ENCODE data around the gene EMX1. TPM values are rescaled to one million over a fixed set of nuclear protein-coding genes. Genes with fewer than 3 reads are reported as not detected.

EMX1 gene
- total RNA-seq, 1 donor, result not detected

DNA sequence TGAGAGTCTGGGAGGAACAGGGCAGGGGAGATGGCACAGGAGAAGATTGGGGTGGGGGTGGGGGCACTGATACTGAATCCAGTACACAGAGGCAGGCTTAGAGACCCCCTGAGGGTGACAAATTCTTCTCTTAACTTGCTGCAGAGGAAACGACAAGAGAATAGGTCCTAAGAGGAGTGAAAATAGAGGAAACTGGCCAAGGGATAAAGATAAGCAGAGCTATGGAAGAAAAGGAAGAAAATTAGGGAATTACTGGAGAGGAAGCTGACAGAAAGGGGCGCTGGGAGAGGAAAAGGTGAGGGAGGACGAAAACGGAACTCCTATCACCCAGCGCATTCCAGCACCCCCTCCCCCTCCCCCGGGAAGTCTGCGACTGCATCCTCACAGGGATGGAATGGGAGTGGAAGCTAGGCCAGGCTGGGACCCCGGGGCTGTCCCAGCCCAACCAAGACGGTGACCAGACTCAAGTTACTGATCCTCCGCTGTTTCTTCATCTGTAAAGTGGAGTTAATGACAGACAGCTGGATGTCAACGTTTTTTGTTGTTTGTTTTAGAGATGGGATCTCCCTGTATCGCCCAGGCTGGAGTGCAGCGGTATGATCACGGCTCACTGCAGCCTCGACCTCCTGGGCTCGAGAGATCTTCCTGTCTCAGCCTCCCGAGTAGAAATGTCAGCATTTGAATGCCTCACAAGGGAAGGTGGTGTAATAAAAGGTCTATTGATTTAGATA lies 2.6 kb upstream of the EMX1 start:
- no peak overlapping the region for H3K4me3 ChIP-seq (ENCODE audit: low read depth, low read length)
- no peak for TF ChIP-seq CTCF (IDR thresholded peaks at IDR 0.05; ENCODE audit: insufficient read depth, low read depth, low read length)
- DNase-seq (ENCODE audit: low read depth), result no peak

DNA sequence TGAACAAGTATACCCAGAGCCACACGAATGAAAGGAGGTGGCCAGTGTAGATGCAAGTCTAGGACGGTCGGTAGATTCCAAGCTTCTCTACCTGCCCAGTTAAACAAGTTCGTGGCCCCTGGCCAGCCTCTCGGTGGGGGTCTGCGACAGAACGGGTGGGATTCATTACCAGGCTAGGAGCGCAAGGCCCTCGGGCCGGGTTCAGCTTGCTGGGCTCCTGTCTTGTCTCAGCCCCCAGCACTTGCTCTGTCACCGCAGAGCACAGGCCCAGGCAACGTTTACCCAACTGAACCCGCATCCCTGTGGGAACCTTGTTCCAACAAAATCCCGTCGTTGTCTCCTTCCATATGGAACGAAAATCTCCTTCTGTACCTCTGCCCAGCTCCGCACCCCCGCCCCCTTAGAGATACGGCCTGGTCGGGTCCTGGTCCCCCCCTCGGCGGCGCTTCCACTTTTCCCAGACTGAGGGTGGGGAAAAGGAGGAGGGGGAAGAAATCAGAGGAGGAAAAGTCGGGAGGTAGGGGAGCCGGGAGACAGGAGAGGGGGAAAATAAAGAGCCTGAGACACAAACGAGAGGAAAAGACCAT lies 1.9 kb upstream of the EMX1 start:
- no peak overlapping the region for H3K4me3 ChIP-seq (ENCODE audit: low read depth, low read length)
- no peak for TF ChIP-seq CTCF (IDR thresholded peaks at IDR 0.05; ENCODE audit: insufficient read depth, low read depth, low read length)
- DNase-seq (ENCODE audit: low read depth), result no peak

- DNase-seq (ENCODE audit: low read depth), result peak; percentile 16
- no peak overlapping the region for H3K4me3 ChIP-seq (ENCODE audit: low read depth, low read length)
- no peak for TF ChIP-seq CTCF (IDR thresholded peaks at IDR 0.05; ENCODE audit: insufficient read depth, low read depth, low read length)
These were observed 1.2 kb upstream of the EMX1 start for GRCh38 chr2:72915907-72916742.

- DNase-seq (ENCODE audit: low read depth), result no peak
- no peak for TF ChIP-seq CTCF (IDR thresholded peaks at IDR 0.05; ENCODE audit: insufficient read depth, low read depth, low read length)
- H3K4me3 ChIP-seq (ENCODE audit: low read depth, low read length), result no peak overlapping the region
These were observed 579 bp upstream of the EMX1 start for GRCh38 chr2:72916743-72917137.

DNA sequence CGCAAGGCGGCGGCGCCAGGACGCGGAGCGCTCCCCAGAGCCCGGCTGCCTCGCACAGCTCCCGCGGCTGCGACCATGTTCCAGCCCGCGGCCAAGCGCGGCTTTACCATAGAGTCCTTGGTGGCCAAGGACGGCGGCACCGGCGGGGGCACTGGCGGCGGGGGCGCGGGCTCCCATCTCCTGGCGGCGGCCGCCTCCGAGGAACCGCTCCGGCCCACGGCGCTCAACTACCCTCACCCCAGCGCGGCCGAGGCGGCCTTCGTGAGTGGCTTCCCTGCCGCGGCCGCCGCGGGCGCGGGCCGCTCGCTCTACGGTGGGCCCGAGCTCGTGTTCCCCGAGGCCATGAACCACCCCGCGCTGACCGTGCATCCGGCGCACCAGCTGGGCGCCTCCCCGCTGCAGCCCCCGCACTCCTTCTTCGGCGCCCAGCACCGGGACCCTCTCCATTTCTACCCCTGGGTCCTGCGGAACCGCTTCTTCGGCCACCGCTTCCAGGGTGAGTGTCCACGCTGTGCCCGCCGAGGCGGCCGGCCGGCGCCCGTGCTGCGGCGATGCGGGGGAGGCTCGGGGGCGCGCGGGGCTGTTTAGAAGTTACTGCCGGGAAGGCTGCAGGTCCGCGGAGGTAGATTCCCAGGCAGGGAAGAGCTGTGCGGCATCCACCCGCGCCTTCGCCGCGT lies 696 bp downstream of the EMX1 start:
- DNase-seq (ENCODE audit: low read depth), result no peak

More for the DNA sequence above, 696 bp downstream of the EMX1 start:
- no peak overlapping the region for H3K4me3 ChIP-seq (ENCODE audit: low read depth, low read length)
- no peak for TF ChIP-seq CTCF (IDR thresholded peaks at IDR 0.05; ENCODE audit: insufficient read depth, low read depth, low read length)
